GM19023 (cell line): ENCODE data around the gene TMEM181.
"Not testable (repeated sequence)": the region's sequence is repeated elsewhere in the genome, so short reads cannot be mapped to it uniquely, and the experiment has no call there.

Experiments used
- ATAC-seq: cut with Tn5 transposase; IDR thresholded peaks from one replicate; pipeline ENCODE4 v1.9.1; 2021; ENCODE audit warnings: mild to moderate bottlenecking, moderate library complexity; ENCODE audit not compliant: unreplicated experiment

Gene TMEM181

DNA sequence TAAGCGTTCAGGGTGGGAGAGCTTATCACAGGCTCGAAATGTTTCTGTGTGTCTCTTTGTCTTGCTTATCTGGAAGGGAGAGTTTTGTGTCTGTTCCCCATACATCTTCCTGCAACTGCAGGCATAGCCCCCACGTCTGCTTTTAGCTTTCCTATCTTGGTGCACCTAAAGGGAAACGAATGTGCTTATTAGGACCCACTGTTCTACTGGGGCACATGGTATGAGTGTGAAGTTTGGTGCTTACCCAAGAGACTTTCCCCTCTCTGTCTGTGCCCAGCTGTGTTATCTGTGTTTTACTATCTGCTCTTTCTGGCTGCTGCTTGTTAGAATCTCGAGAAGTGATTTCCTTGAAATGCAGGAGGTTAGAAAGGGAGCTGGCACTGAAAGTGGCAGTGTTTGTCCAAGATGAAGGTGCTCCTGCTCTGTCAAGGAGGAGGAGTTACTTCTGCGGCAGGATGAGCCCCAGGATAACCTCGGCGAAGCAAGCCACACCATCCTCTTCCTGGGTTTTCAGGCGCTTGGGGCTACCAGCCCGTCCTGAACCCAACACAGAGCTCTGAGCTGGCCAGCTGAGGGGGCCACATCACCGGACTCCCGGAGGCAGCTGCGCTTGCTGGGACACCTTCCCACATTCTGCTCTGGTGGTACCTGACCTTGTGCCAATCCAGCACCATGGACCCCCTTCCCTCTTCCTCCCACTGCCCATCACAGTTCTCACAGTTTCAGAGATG lies 61.2 kb downstream of the TMEM181 start:
- ATAC-seq: no peak

GRCh38 chr6:158621694-158622544 lies 62.0 kb downstream of the TMEM181 start:
- ATAC-seq: no peak

- no peak for ATAC-seq
These were observed 62.8 kb downstream of the TMEM181 start for GRCh38 chr6:158622545-158623190.

GRCh38 chr6:158624684-158625682 lies 65.1 kb downstream of the TMEM181 start:
- ATAC-seq: no peak

DNA sequence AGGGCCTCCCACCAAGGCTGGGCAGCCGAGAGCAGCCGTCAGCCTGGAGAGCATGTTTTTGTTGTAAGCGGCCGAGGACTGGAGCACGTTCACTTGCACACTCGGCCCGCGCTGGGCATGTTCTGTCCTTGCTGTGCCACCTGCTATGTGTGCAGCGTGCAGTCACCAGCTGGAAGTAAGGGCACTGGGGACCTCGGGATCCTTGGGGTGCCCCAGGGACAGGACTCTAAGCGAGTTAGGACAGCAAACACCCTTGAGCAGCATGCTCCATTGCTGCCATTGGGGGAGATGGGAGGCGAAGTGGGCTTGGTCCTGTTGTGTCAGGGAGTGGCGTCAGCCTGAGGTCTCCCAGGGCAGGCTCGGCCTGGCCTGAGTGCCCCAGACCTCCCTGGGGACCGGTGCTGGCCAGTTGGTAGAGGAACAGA lies 66.0 kb downstream of the TMEM181 start:
- ATAC-seq: no peak

DNA sequence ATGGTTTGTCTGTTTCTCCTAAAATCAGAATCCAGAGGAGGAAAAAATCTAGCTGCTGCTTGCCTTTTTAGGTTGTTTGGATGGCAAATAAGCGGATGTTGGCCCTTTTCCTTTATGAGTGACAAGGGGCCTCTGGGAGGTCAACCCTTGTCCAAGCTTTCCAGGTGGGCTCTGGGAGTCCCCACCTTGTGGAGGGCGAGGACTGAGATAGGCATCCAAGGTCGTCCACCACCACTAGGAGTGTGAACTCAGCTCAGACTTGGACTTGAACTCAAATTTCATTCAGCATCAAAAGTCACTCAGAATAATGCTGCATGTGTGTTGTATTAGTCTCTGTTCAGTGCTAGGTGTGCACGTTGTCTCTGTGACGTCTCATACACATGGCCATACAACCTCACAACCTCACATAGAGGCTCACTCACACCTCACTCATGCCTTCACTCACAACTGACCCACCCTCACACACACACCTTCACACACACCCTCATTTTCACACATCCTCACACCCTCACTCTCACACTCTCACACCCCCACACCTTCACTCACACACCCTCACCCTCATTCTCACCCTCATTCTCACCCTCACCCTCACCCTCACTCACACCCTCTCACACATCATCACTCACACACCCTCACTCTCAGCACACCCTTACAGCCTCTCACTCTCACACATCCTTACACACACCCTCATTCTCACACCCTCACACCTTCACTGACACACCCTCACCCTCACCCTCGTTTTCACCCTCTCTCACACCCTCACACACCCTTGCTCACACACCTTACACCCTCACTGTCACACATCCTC lies 66.7 kb downstream of the TMEM181 start:
- no peak for ATAC-seq

- ATAC-seq: no peak
These were observed 67.5 kb downstream of the TMEM181 start for GRCh38 chr6:158627168-158627939.

GRCh38 chr6:158627940-158628211 lies 68.0 kb downstream of the TMEM181 start:
- no peak for ATAC-seq

GRCh38 chr6:158628542-158628941 lies 68.7 kb downstream of the TMEM181 start:
- ATAC-seq: no peak

GRCh38 chr6:158629367-158630221 lies 69.7 kb downstream of the TMEM181 start:
- ATAC-seq: no peak

- ATAC-seq: no peak
These were observed 71.2 kb downstream of the TMEM181 start for GRCh38 chr6:158630938-158631616.

- no peak for ATAC-seq
These were observed 72.0 kb downstream of the TMEM181 start for GRCh38 chr6:158631678-158632537.

DNA sequence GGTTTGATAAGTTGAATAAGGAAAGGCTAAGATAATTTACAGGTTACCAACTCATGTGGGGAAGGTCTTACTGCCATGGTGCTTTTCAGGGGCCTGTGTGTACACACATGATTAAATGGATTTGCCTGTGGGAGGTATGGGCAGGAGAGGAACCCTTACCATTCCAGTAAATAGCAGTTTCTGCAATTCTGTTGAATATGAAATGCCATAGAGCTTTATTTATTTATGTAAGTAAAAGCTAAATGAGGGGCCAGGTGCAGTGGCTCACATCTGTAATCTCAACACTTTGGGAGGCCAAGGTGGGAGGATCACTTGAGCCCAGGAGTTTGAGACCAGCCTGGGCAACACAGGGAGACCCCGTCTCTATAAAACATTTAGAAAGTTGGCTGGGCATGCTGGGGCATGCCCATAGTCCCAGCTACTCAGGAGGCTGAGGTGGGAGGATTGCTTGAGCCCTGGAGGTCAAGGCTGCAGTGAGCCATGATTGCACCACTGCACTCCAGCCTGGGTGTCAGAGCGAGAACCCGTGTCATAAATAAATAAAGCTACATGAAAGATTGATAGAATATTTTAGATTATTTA lies 72.7 kb downstream of the TMEM181 start:
- ATAC-seq: not testable (repeated sequence)

DNA sequence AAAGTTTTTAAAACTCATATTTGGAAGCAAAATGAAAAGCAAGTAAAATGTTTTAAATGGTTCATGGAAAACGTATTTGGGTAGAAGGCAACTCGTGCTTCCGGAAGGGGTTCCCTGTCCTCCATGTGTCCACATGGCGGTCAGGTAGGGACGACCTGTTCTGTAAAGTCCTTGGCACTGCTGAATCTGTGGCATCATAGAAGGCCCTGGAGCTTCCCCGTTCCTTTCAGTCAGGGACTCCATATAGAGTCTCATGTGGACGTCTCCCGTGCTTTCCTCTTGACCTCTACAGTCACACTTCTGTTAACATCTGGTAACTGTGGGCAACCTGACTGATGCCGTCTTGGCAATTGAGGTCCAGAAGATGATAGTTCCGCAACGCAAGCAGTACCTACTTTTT lies 73.2 kb downstream of the TMEM181 start:
- no peak for ATAC-seq

- ATAC-seq: no peak
These were observed 75.0 kb downstream of the TMEM181 start for GRCh38 chr6:158634695-158635426.
